Measurements from ENCODE around the gene SMC5. TPM values are rescaled to one million over a fixed set of nuclear protein-coding genes. Genes with fewer than 3 reads are reported as not detected.

The SMC5 gene
- total and polyA plus RNA-seq, 2 donors (not counting 1 experiment from before 2014, with no cell fraction given): 8.9 to 82.1 TPM

GRCh38 chr9:70382709-70383605 is 124.2 kb downstream of the SMC5 start:
- Mint-ChIP-seq H3K27ac (no peak overlapping the region), H3K4me1 (no peaks in the 10 kb centered on the region), H3K4me3 (no peak overlapping the region), H3K9me3 (ENCODE audit: insufficient read depth) (no peaks in the 10 kb centered on the region), H3K27me3 (no peaks in the 10 kb centered on the region)
- Histone ChIP-seq H3K4me2 (replicated peaks; ENCODE audit: low read depth, low read length, poor library complexity, severe bottlenecking) (no peak overlapping the region), H3K27me3 (replicated peaks in 1 of 4; ENCODE audit: control extremely low read depth in 1 of 4, control insufficient read depth in 3 of 4, insufficient read depth in 4 of 4, low read length in 3 of 4) (no peaks in the 10 kb centered on the region), H3K4me1 (ENCODE audit: control insufficient read depth in 2 of 2, insufficient read depth in 2 of 2, low read length in 2 of 2) (no peaks in the 10 kb centered on the region), H3K79me2 (ENCODE audit: control insufficient read depth, insufficient read depth, low read length) (peaks cover 6% of the 10 kb centered on the region), H3K4me3 (ENCODE audit: control extremely low read depth in 1 of 5, extremely low read depth in 1 of 5, insufficient read depth in 1 of 5, low read depth in 2 of 5, low read length in 4 of 5) (no peak overlapping the region), H3K27ac (ENCODE audit: low read length in 2 of 2) (no peak overlapping the region), H3K36me3 (replicated peaks in 1 of 2; ENCODE audit: control extremely low read depth in 1 of 2, control insufficient read depth in 1 of 2, extremely low read depth in 1 of 2, insufficient read depth in 2 of 2, low read length in 1 of 2) (peaks cover 0 to 20% of the 10 kb centered on the region in 2 experiments), H3K9ac (ENCODE audit: low read length) (no peak overlapping the region), H3K9me3 (ENCODE audit: control extremely low read depth in 1 of 3, control insufficient read depth in 2 of 3, insufficient read depth in 1 of 3, low read length in 2 of 3) (no peaks in the 10 kb centered on the region), H4K20me1 (ENCODE audit: control insufficient read depth, insufficient read depth, low read length, poor library complexity, severe bottlenecking) (peaks cover 6% of the 10 kb centered on the region), H2AFZ (ENCODE audit: insufficient read depth, low read depth, low read length, poor library complexity, severe bottlenecking) (no peak overlapping the region)
- intact Hi-C loops (cut with micrococcal nuclease): no loop called here
- no peak for DNase-seq
- WGBS (ENCODE audit: insufficient coverage): 92% methylated on average over 9 of the region's 9 CpGs
- ATAC-seq (ENCODE audit: low read depth): no peak
- TF ChIP-seq, protein P1, sequence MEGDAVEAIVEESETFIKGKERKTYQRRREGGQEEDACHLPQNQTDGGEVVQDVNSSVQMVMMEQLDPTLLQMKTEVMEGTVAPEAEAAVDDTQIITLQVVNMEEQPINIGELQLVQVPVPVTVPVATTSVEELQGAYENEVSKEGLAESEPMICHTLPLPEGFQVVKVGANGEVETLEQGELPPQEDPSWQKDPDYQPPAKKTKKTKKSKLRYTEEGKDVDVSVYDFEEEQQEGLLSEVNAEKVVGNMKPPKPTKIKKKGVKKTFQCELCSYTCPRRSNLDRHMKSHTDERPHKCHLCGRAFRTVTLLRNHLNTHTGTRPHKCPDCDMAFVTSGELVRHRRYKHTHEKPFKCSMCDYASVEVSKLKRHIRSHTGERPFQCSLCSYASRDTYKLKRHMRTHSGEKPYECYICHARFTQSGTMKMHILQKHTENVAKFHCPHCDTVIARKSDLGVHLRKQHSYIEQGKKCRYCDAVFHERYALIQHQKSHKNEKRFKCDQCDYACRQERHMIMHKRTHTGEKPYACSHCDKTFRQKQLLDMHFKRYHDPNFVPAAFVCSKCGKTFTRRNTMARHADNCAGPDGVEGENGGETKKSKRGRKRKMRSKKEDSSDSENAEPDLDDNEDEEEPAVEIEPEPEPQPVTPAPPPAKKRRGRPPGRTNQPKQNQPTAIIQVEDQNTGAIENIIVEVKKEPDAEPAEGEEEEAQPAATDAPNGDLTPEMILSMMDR (IDR thresholded peaks at IDR 0.05): no peak
- TF ChIP-seq EZH2 (IDR thresholded peaks at IDR 0.05; ENCODE audit: borderline replicate concordance, insufficient read depth, low read depth, low read length, poor library complexity, severe bottlenecking): no peak
- ChIA-PET CTCF (no interaction called here), POLR2A (no interaction called here)

DNA sequence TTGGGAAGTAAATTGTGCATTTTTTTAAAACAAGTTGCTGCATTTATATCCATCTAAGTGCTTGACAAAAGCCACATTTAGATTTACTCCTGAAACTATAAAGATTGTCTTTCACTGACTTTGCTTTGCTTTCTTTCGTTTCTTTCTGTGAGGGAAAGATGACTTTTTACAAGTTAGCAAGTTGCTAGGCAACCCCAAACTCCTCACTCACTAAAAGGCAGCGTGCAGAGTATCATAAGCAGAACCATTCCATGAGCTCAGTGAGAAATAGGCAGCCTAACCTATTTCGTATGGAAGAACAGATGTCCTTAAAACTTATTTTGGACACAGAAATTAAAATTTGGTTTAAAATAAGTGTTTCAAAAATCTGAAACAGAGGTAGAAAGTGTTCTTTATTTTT is 126.6 kb downstream of the SMC5 start:
- Mint-ChIP-seq H3K4me1 (peaks cover 14% of the 10 kb centered on the region), H3K9me3 (ENCODE audit: insufficient read depth) (no peaks in the 10 kb centered on the region), H3K27me3 (no peaks in the 10 kb centered on the region), H3K27ac (no peak overlapping the region), H3K4me3 (no peak overlapping the region)
- Histone ChIP-seq H3K27me3 (replicated peaks in 1 of 4; ENCODE audit: control extremely low read depth in 1 of 4, control insufficient read depth in 3 of 4, insufficient read depth in 4 of 4, low read length in 3 of 4) (no peaks in the 10 kb centered on the region), H3K9me3 (ENCODE audit: control extremely low read depth in 1 of 3, control insufficient read depth in 2 of 3, insufficient read depth in 1 of 3, low read length in 2 of 3) (no peaks in the 10 kb centered on the region), H3K4me1 (ENCODE audit: control insufficient read depth in 2 of 2, insufficient read depth in 2 of 2, low read length in 2 of 2) (no peaks in the 10 kb centered on the region), H4K20me1 (ENCODE audit: control insufficient read depth, insufficient read depth, low read length, poor library complexity, severe bottlenecking) (peaks cover 28% of the 10 kb centered on the region), H3K9ac (ENCODE audit: low read length) (no peak overlapping the region), H3K36me3 (replicated peaks in 1 of 2; ENCODE audit: control extremely low read depth in 1 of 2, control insufficient read depth in 1 of 2, extremely low read depth in 1 of 2, insufficient read depth in 2 of 2, low read length in 1 of 2) (peaks cover 0 to 20% of the 10 kb centered on the region in 2 experiments), H3K4me3 (ENCODE audit: control extremely low read depth in 1 of 5, extremely low read depth in 1 of 5, insufficient read depth in 1 of 5, low read depth in 2 of 5, low read length in 4 of 5) (no peak overlapping the region), H3K4me2 (replicated peaks; ENCODE audit: low read depth, low read length, poor library complexity, severe bottlenecking) (no peak overlapping the region), H2AFZ (ENCODE audit: insufficient read depth, low read depth, low read length, poor library complexity, severe bottlenecking) (no peak overlapping the region), H3K79me2 (ENCODE audit: control insufficient read depth, insufficient read depth, low read length) (peaks cover 30% of the 10 kb centered on the region), H3K27ac (ENCODE audit: low read length in 2 of 2) (no peak overlapping the region)
- ATAC-seq (ENCODE audit: low read depth) (no peak), DNase-seq (no peak)
- intact Hi-C loops (cut with micrococcal nuclease): no loop called here
- no peak for TF ChIP-seq EZH2 (IDR thresholded peaks at IDR 0.05; ENCODE audit: borderline replicate concordance, insufficient read depth, low read depth, low read length, poor library complexity, severe bottlenecking)
- TF ChIP-seq, protein P1 (IDR thresholded peaks at IDR 0.05): no peak
- 100% methylated on average over 1 of the region's 3 CpGs for WGBS (ENCODE audit: insufficient coverage)
- CTCF ChIA-PET: no interaction called here
- POLR2A ChIA-PET: no interaction called here
